Astrocyte of the cerebellum (primary cell): ENCODE measurements around the gene CPNE2.

Experiments used
- DNase-seq: peaks from one replicate; pipeline ENCODE4 v3.0.0-alpha.2; 2011; ENCODE audit warnings: low read depth
- H3K4me3 ChIP-seq: 2 replicates; pipeline ENCODE4 v1.5.1; 2011; ENCODE audit warnings: mild to moderate bottlenecking, low read depth, low read length, moderate library complexity
- in situ Hi-C: cut with HindIII; loops from 2 replicates; pipeline ENCODE4 v1.10.0; 2017; ENCODE audit warnings: low sequenced_read_pairs
- TF ChIP-seq, protein P1 (sequence below): IDR thresholded peaks from 2 replicates; pipeline ENCODE4 v1.5.1; 2012; ENCODE audit warnings: low read length, low read depth, moderate library complexity, mild to moderate bottlenecking; ENCODE audit errors: missing control alignments

Gene CPNE2

GRCh38 chr16:57196753-57197152, 104.4 kb downstream of the CPNE2 start:
- TF ChIP-seq, protein P1, sequence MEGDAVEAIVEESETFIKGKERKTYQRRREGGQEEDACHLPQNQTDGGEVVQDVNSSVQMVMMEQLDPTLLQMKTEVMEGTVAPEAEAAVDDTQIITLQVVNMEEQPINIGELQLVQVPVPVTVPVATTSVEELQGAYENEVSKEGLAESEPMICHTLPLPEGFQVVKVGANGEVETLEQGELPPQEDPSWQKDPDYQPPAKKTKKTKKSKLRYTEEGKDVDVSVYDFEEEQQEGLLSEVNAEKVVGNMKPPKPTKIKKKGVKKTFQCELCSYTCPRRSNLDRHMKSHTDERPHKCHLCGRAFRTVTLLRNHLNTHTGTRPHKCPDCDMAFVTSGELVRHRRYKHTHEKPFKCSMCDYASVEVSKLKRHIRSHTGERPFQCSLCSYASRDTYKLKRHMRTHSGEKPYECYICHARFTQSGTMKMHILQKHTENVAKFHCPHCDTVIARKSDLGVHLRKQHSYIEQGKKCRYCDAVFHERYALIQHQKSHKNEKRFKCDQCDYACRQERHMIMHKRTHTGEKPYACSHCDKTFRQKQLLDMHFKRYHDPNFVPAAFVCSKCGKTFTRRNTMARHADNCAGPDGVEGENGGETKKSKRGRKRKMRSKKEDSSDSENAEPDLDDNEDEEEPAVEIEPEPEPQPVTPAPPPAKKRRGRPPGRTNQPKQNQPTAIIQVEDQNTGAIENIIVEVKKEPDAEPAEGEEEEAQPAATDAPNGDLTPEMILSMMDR = no peak
- no peak overlapping the region for H3K4me3 ChIP-seq
- in situ Hi-C loops = no loop called here
- no peak for DNase-seq
